CD4-positive, alpha-beta T cell treated with Interleukin-21 for 1 hour (primary cell): ENCODE results near the gene CCDC175.

Source experiments
- DNase-seq: peaks from one replicate; pipeline ENCODE4 v3.0.0-alpha.2; 2020

CCDC175 gene

DNA sequence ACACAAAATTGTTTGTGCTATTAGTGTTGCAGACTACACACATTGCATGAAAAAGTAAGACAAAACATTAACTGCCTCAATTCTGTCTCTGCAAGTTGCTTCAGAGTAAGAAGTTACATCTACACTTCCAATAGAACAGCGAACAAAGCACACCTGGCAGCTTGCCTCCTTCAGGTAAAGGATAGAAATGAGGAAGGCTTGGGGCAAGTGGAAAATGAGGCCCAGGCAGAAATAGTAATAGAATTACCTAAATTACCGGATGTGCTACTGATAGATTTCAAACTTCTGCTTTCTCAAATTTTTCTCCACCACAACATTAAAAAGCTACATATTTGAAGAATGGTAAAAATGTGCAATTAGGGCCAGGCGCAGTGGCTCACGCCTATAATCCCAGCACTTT lies 37.7 kb downstream of the CCDC175 start:
- DNase-seq = no peak

DNA sequence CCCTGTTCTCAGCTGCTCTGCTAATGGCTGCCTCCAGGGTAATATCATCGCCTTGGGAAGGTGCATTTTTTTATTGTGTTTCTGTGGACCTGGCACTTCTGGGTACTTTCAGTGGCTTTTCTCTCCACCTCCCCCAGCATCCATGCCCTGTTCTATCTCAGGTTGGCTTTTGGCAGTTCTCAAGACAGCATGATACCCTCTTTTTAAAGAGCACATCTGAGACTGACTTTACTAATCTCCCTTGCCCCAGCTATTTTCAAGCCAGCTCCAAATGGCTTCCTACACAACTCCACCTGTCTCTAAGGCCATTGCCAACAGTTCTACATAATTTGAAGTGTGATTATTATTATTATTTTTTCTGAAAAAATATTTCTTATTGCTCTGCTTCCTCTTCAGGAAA lies 39.1 kb downstream of the CCDC175 start:
- DNase-seq = no peak

- no peak for DNase-seq
Measured at GRCh38 chr14:59534361-59534987, 42.1 kb downstream of the CCDC175 start.

DNA sequence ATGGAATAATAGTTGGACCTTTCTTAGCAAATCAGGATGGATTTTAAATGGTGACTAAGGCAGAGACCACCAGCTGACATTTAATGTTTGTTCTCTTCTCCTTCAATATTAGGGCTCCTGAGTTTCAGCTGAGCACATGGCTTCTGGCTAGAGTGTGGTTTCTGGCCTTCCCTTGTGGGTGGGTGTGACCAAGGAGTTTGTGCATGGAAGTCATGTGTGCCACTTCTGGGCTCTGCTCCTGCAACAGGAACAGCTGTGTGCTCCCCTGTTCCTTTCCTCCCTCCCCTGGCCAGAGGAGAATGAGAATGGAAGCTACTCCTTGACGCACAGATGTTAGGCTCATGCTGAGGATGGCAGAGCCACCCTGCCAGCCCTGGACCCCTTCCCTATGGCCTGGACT lies 44.2 kb downstream of the CCDC175 start:
- DNase-seq = no peak

- DNase-seq = no peak
Measured at GRCh38 chr14:59530349-59530748, 46.3 kb downstream of the CCDC175 start.

DNA sequence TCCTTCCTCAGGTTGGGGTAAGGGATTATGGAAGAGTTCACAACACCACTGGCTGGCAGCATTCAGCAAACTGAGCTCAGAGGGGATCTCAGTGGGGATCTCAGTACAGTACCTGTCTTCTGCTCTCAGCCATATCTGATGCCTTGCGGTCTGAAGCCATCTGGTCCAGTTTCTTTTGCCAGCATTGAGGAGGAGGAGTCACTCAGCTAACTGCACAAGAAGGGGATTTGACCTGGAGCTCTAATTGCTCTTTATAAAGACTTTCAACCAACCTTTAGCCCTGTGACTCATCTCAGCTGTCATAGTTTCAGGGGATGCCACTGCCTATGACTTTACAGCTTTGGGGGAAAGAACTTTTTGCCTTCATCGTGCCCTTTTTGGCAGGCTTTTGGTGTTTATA lies 47.4 kb downstream of the CCDC175 start:
- DNase-seq = no peak

- no peak for DNase-seq
Measured at GRCh38 chr14:59520224-59520623, 56.4 kb downstream of the CCDC175 start.

GRCh38 chr14:59511916-59512575 lies 64.6 kb downstream of the CCDC175 start:
- DNase-seq = peak; percentile 7

- DNase-seq = no peak
Measured at GRCh38 chr14:59510966-59511365, 65.6 kb downstream of the CCDC175 start.

DNA sequence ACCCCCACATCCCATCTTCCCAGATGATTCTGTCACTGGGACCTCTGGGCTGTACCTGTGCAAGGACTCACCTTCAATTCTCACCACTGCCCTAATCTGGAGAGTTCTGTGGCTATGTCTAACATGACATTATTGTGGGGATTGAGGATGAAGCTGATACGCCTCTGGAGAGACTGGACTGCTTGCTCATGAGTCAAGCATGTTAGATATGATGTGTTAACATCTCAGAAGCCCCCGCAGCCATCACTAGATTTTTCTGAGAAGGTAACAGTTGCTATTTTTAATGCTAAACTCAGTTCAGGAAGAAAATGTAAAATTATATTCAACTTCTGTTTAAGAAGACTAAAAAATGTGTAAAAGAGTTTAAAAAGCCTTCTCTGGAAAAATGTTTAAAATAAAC lies 66.6 kb downstream of the CCDC175 start:
- DNase-seq = no peak

- DNase-seq = no peak
Measured at GRCh38 chr14:59509101-59509500, 67.5 kb downstream of the CCDC175 start.

GRCh38 chr14:59507752-59508103 lies 68.9 kb downstream of the CCDC175 start:
- no peak for DNase-seq

- DNase-seq = peak; percentile 55
Measured at GRCh38 chr14:59507063-59507751, 69.4 kb downstream of the CCDC175 start.

GRCh38 chr14:59503256-59503655 lies 73.4 kb downstream of the CCDC175 start:
- DNase-seq = no peak

DNA sequence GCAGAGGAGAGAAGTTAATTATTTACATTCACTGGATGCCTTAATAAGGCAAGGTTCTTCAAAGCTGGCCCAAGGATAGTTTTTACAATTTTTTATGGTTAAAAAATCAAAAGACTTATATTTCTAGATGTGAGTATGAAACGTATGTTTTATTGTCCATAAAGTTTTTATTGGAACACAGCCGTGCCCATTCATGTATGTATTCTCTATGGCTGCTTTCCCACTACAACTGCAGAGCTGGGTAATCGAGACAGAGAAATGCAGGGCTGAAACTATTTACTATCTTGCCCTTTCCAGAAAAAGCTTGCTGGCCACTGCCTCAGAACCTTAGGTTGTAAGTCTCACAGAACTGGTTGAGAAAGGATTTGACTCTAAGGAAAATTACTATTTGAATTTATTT lies 75.9 kb downstream of the CCDC175 start:
- DNase-seq = no peak

DNA sequence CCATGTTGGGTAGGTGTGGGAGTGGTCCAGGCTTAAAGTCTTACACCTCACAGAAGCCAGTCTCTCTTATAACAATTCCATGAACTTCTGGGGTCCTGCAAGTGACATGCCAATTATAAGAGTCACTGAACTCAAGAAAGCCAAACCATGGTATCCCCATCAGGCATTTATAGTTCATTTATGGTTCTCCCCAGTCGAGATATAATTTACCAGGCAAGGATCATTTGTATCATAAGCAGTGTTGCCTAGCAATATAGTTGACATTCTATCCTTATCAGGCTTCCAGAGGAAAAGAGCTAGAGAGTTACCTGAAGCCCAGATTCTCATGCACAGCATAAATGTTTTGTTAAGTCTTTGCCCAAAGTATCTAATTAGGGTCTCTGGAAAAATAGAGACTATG lies 84.2 kb downstream of the CCDC175 start:
- no peak for DNase-seq

GRCh38 chr14:59490756-59491155 lies 85.9 kb downstream of the CCDC175 start:
- DNase-seq = no peak

DNA sequence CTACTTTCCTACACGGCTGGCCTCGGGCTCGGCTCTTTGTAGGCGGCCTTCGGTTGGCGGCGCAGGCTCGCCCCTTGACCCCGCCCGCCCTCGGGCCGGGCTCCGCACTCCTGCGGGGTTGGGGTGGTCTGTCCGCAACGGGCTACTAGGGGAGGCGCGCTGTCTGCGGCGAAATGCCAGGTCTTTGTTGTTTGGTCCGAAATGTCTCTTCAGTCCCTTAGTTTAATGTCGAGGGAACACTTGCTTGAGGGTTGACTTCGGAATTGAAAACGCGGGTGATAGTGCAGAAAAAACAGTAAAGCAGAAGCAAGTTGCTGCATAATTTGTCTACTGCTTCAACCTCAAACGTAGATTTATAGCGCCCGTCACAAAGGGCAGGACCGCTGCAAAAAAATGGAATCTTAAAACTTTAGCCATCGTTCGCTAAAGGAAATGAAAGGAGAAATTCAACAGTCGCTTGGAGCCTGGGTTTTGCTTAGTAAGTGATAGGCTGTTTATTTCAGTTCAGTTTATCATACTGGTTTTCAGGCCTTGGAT lies 91.9 kb downstream of the CCDC175 start:
- DNase-seq = no peak

GRCh38 chr14:59483819-59484638 lies 92.6 kb downstream of the CCDC175 start, which contains the start of the genes JKAMP and L3HYPDH:
JKAMP (plus strand) TSS chr14:59484517; CDS start chr14:59484590, 73 bp downstream.
L3HYPDH (minus strand) TSS chr14:59484408; CDS start chr14:59484316, 92 bp downstream.
- DNase-seq = peak; percentile 96

DNA sequence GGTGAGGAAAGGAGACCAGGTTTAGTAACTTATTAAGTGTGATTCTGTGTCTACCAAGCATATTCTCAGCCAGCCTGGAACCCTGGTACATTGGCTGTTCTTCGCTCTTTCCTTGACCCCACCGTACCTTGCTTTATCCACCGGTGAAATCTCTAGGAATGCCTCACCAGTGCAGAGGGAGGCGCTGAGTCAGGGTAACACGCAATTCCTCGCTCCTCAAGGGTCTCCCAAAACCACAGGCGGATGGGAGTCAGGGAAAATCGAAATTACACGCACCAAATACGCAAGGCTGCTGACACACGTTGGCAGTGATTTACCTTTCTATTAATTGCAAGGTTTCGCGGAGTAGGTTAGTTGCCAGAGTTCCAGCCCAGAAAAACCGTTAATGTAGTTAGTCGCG lies 93.2 kb downstream of the CCDC175 start:
- DNase-seq = no peak

DNA sequence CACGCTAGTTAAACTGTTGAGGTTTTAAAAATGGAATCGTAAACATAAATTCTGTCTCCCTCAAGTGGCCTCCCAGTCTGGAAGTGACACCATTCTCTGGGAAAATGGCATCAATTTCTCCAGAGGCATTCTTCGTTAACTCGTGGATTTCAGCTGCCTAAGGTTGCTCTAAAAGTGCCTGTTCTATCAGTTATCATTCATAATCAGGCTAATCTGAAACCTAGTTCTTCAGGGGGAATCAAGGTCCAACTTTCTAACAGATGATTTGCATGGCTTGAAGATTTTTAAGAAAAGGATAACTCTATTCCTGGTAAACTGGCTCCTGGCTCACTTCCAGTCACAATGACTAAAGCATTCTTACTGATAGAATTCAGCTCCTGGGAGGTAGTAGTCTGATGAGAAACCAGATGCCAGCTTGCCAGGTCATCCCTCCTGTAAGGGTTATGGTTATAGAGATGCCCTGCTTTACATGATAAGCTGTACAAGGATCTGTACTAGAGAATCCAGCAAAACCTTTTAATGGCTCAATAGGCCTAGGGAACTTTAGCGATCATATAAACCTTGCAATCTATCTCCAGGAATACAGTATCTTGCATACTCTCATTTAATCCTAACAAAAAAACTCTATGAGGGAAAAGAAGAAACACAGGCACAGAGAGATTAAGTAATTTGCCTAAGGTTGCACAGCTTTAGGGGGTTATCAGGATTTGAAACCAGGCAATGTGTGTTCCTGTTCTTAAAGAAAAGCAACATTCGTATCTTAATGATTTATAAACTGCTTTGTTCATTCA lies 93.9 kb downstream of the CCDC175 start:
- DNase-seq = no peak

DNA sequence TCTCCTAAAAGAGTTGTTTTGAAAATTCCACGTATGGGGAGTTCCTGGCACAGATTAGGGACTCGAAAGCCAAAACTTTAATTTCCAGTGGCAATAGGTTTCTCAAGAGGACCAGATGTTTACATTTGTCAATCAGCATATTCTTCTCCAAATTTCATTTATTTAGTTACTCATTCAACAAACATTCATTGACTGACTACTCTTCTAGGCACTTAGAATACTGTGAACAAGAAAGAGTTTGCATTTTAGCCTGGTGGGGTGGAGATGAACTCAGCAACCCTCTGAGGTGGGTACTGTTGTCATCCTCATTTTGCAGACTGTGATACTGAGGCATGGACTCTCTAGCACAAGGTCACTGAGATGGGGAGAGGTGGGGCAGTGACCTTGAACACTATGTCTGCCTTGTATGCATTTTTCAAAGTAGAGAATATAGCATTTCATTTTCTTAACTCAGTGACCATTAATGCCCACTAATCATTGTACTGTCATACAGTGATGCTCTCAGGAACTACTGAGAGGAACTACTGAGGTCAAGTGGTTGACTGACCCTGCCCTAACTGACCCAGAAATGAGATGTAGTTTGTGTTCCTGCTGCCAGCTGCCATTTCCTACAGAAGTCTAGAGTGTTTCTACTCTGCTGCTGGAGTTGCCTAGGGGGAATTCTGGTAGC lies 94.6 kb downstream of the CCDC175 start:
- DNase-seq = no peak
